NCI-H1105 (cell line): Measurements from ENCODE around the gene RNASE2.
A peak's percentile ranks its signal among the peaks of the same experiment; 100 is the strongest.
"Not testable (repeated sequence)": the region's sequence is repeated elsewhere in the genome, so short reads cannot be mapped to it uniquely, and the experiment has no call there.

Experiments used
- DNase-seq: peaks from one replicate; lab custom pipeline; 2025; lab: John Stamatoyannopoulos, UW

The RNASE2 gene

GRCh38 chr14:20954736-20955537, at the start of gene RNASE2:
RNASE2 (plus strand) TSS chr14:20955487; CDS start chr14:20955772, 285 bp downstream.
- not testable (repeated sequence) for DNase-seq

GRCh38 chr14:20905676-20906075, 49.6 kb upstream of the RNASE2 start:
- no peak for DNase-seq

- DNase-seq, result no peak
Observed at GRCh38 chr14:20907214-20907613, 48.1 kb upstream of the RNASE2 start.

GRCh38 chr14:20910822-20911221, 44.5 kb upstream of the RNASE2 start:
- not testable (repeated sequence) for DNase-seq

GRCh38 chr14:20919038-20919756, 36.1 kb upstream of the RNASE2 start:
- DNase-seq, result not testable (repeated sequence)

- not testable (repeated sequence) for DNase-seq
Observed at GRCh38 chr14:20923766-20924297, 31.5 kb upstream of the RNASE2 start.

- no peak for DNase-seq
Observed at GRCh38 chr14:20934148-20934762, 21.0 kb upstream of the RNASE2 start.

GRCh38 chr14:20935303-20935984, 19.8 kb upstream of the RNASE2 start:
- no peak for DNase-seq

GRCh38 chr14:20945146-20945545, 10.1 kb upstream of the RNASE2 start:
- DNase-seq, result not testable (repeated sequence)

- DNase-seq, result not testable (repeated sequence)
Observed at GRCh38 chr14:20946707-20947106, 8.6 kb upstream of the RNASE2 start.

GRCh38 chr14:20955538-20955873, 219 bp downstream of the RNASE2 start:
- not testable (repeated sequence) for DNase-seq

- no peak for DNase-seq
Observed at GRCh38 chr14:20956376-20956976, 1.2 kb downstream of the RNASE2 start.

- not testable (repeated sequence) for DNase-seq
Observed at GRCh38 chr14:20958946-20959345, 3.7 kb downstream of the RNASE2 start.

- no peak for DNase-seq
Observed at GRCh38 chr14:20969336-20969735, 14.0 kb downstream of the RNASE2 start.

GRCh38 chr14:20970647-20970982, 15.3 kb downstream of the RNASE2 start:
- DNase-seq, result no peak

- DNase-seq, result peak; percentile 73
Observed at GRCh38 chr14:20970983-20971704, 15.9 kb downstream of the RNASE2 start.

- no peak for DNase-seq
Observed at GRCh38 chr14:20971705-20972021, 16.4 kb downstream of the RNASE2 start.

GRCh38 chr14:20973501-20973900, 18.2 kb downstream of the RNASE2 start:
- no peak for DNase-seq

- no peak for DNase-seq
Observed at GRCh38 chr14:20976291-20976690, 21.0 kb downstream of the RNASE2 start.

- DNase-seq, result no peak
Observed at GRCh38 chr14:20978687-20979086, 23.4 kb downstream of the RNASE2 start.

GRCh38 chr14:20980906-20981305, 25.6 kb downstream of the RNASE2 start:
- DNase-seq, result no peak
